Heart right ventricle (tissue), 16 donors: ENCODE measurements around the gene PTPRN2. TPM values are rescaled to one million over a fixed set of nuclear protein-coding genes. Genes with fewer than 3 reads are reported as not detected.

Experiments used
- ATAC-seq, 8 donors: fragments of 200-7000 bp; cut with Tn5 transposase; one replicate each; pipeline ENCODE4 v1.9.1; 2020; ENCODE audit warnings: mild to moderate bottlenecking in 8 of 8, moderate library complexity in 8 of 8, moderate number of reproducible peaks in 1 of 8
- DNase-seq, 2 donors: peaks; one replicate each; pipeline ENCODE4 v3.0.0-alpha.2; 2020
- H3K27ac ChIP-seq, 10 donors: fragments of 200-600 bp; sonication (generic) in 2 of 10; one replicate each; pipeline versions ENCODE4 v1.5.0 to v1.8.0; 2020 to 2022; ENCODE audit warnings: mild to moderate bottlenecking in 3 of 10
- H3K27me3 ChIP-seq, 7 donors: fragments of 200-600 bp; one replicate each; pipeline ENCODE4 v1.8.0; 2021 to 2022; ENCODE audit warnings: mild to moderate bottlenecking in 2 of 7
- H3K36me3 ChIP-seq, 9 donors: fragments of 200-600 bp; sonication (generic) in 1 of 9; one replicate each; pipeline versions ENCODE4 v1.5.0 to v1.8.0; 2020 to 2022; ENCODE audit warnings: mild to moderate bottlenecking in 2 of 9
- H3K4me1 ChIP-seq, 9 donors: fragments of 200-600 bp; sonication (generic) in 1 of 9; one replicate each; pipeline versions ENCODE4 v1.5.0 to v1.8.0; 2020 to 2022; ENCODE audit warnings: mild to moderate bottlenecking in 4 of 9
- H3K4me3 ChIP-seq, 10 donors: fragments of 200-600 bp; sonication (generic) in 2 of 10; one replicate each; pipeline versions ENCODE4 v1.5.0 to v1.8.0; 2020 to 2022; ENCODE audit warnings: mild to moderate bottlenecking in 7 of 10, moderate library complexity in 2 of 10
- H3K9me3 ChIP-seq, 11 donors: fragments of 200-600 bp in 10 of 11; sonication (generic) in 2 of 11; one replicate each; pipeline versions ENCODE4 v1.5.0 to v1.8.0; 2013 to 2022; ENCODE audit warnings: mild to moderate bottlenecking in 2 of 11, control low read depth in 1 of 11, moderate library complexity in 1 of 11
- WGBS, 2 donors: extraction: QIAGEN DNeasy Blood & Tissue Kit; methylation state at CpG; one replicate each; pipeline ENCODE4 v1.1.7; 2013; ENCODE audit warnings: inconsistent platforms in 1 of 2; 5-methylcytosine and 5-hydroxymethylcytosine counted together
- intact Hi-C, 10 donors: fragments of 100-400 bp; cut with DNase I; formaldehyde crosslinking; loops; one replicate each; pipeline versions ENCODE4 v1.11.1 to v1.14.2; 2022
- polyA plus RNA-seq, 2 donors: library from polyadenylated mRNA; stranded (reverse); fragments of 200-250 nt; gene quantifications; one replicate each; pipeline ENCODE4 v1.2.3, GENCODE V29; 2013
- total RNA-seq, 10 donors: library from RNA; stranded (reverse); fragmentation: NEBNext Ultra II Directional in 3 of 10; extraction: Animal tissue kit (Norgen Biotek cat#: 25700) in 3 of 10; gene quantifications; one replicate each; pipeline versions ENCODE4 v1.2.1 to v1.2.4, GENCODE V29; 2021 to 2023
- TF ChIP-seq, protein P1 (sequence below), 9 donors: fragments of 200-600 bp; sonication (generic) in 2 of 9; IDR thresholded peaks; one replicate each; pipeline versions ENCODE4 v1.5.0 to v1.8.0; 2021 to 2022; ENCODE audit warnings: antibody characterized with exemption in 9 of 9, mild to moderate bottlenecking in 5 of 9, moderate library complexity in 1 of 9
- donor health status: Arrhythmogenic right ventricular cardiomyopathy.
- donor health status: ischemic (EF 13 %, LVEDD 7.1; RV severe dilation, severe dysfunction).
- donor health status: healthy with polysubstance abuse.
- donor health status: DM: no; HTN: yes; CAD: no.
- donor health status: DM: no; HTN: no; CAD: no.
- donor health status: ischemic (EF 25% LVEDD 6.9; RV normal size, moderate dysfunction).
- donor health status: ischemic (EF 25% LVEDD 5.7; RV mildly dilated, moderate dysfunction).
- donor health status: healthy.
- donor health status: DM: yes; HTN: yes; CAD: no.
- donor health status: Ischemic cardiomyopathy.
- donor health status: ischemic (EF 35%, LVEDD 5.7; RV mildly dilated, moderate dysfunction).
- donor health status: nonischemic (EF 11% LVEDD 7.7; RV severe dilation, severe dysfunction).
- donor health status: DM: yes; HTN: yes; CAD: no.
- donor health status: PGD.
- donor health status: ischemic (EF 29% LVEDD 5.4; RV normal size, mild dysfunction).
- donor health status: nonischemic (EF 23%, LVEDD 6.1; RV moderate dilation, normal function).

PTPRN2 gene
- total and polyA plus RNA-seq, 12 donors = 0.82 to 1.8 (median 1.3) TPM

DNA sequence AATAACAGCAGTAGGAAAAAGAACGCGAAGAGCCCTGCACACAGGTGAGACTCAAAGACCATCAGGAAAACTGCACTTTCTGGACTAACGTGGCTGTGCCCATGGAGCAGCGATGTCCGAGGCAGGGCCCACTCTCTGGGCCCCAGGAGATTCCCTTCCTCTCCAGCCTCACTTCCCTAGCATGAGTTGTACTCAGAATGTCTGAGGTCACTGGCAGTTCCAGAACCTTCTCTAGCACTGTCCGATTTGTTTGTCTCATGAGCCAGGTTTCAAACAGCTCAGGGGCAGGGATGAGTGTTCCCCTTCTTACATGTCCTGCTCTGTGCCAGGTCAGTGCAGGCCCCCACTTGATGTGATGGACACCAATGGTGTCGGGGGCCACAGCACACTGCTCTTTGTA, 484.2 kb downstream of the PTPRN2 start:
- ATAC-seq (no peak), DNase-seq (no peak)
- TF ChIP-seq, protein P1, sequence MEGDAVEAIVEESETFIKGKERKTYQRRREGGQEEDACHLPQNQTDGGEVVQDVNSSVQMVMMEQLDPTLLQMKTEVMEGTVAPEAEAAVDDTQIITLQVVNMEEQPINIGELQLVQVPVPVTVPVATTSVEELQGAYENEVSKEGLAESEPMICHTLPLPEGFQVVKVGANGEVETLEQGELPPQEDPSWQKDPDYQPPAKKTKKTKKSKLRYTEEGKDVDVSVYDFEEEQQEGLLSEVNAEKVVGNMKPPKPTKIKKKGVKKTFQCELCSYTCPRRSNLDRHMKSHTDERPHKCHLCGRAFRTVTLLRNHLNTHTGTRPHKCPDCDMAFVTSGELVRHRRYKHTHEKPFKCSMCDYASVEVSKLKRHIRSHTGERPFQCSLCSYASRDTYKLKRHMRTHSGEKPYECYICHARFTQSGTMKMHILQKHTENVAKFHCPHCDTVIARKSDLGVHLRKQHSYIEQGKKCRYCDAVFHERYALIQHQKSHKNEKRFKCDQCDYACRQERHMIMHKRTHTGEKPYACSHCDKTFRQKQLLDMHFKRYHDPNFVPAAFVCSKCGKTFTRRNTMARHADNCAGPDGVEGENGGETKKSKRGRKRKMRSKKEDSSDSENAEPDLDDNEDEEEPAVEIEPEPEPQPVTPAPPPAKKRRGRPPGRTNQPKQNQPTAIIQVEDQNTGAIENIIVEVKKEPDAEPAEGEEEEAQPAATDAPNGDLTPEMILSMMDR (IDR thresholded peaks at IDR 0.05) = no peak
- peaks cover 0 to 18% (median 7%) of the 10 kb centered on the region in 7 donors for H3K27me3 ChIP-seq
- WGBS, 2 donors = 84 to 90% methylated on average over 7 of the region's 7 CpGs
- peaks cover 0 to 14% (median 0%) of the 10 kb centered on the region in 11 donors for H3K9me3 ChIP-seq
- intact Hi-C loops = no loop called here
- H3K27ac ChIP-seq = no peak overlapping the region
- H3K4me1 ChIP-seq = no peaks in the 10 kb centered on the region
- no peaks in the 10 kb centered on the region for H3K36me3 ChIP-seq
- H3K4me3 ChIP-seq = no peak overlapping the region

- ATAC-seq = peak in 1 of 8 donors; percentile 41
- H3K4me1 ChIP-seq = no peaks in the 10 kb centered on the region
- H3K36me3 ChIP-seq = no peaks in the 10 kb centered on the region
- TF ChIP-seq, protein P1 (IDR thresholded peaks at IDR 0.05) = no peak
- DNase-seq = no peak
- peaks cover 0 to 21% (median 7%) of the 10 kb centered on the region in 7 donors for H3K27me3 ChIP-seq
- no peak overlapping the region for H3K4me3 ChIP-seq
- H3K27ac ChIP-seq = no peak overlapping the region
- intact Hi-C loops = no loop called here
- WGBS, 2 donors = 82 to 85% methylated on average over 9 of the region's 9 CpGs
- peaks cover 0 to 10% (median 0%) of the 10 kb centered on the region in 11 donors for H3K9me3 ChIP-seq
Observed at GRCh38 chr7:158102897-158103296, 484.7 kb downstream of the PTPRN2 start.

DNA sequence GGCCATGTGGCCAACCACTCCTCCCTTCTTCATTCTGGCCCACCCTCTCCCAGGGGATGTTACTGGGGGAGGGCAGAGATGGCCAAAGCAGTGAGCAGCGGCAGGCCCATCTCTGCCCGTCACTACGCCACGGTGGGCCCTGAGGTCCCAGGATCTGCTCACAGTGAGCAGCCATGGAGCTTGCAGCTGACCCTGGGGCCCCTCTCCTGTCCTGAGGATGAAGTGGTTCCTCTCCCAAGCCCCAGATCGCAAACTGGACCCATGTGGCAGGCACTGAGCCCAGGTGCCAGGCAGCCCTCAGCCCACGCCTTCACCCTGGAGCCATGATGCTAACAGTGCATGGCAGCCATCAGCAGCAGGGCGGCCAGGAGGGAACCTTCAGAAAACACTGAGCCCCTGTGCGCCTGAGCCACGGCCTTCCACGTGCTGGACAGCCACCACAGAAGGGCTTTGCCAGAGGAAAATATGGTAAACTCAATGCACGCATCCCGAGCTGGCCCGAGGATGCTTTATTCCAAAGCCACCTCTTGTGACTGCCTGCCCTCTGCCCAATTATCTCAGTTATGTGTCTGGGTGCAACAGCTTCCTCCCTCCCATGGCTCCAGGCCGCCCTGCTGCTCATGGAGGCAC, 485.7 kb downstream of the PTPRN2 start:
- intact Hi-C loops = no loop called here
- Histone ChIP-seq H3K27me3 (peaks cover 0 to 14% (median 4%) of the 10 kb centered on the region in 7 donors), H3K4me3 (no peak overlapping the region), H3K9me3 (peaks cover 0 to 10% (median 0%) of the 10 kb centered on the region in 11 donors), H3K36me3 (no peaks in the 10 kb centered on the region), H3K4me1 (no peaks in the 10 kb centered on the region), H3K27ac (no peak overlapping the region)
- DNase-seq = no peak
- 81 to 87% methylated on average over 14 of the region's 14 CpGs for WGBS, 2 donors
- TF ChIP-seq, protein P1 (IDR thresholded peaks at IDR 0.05) = no peak
- ATAC-seq = no peak

DNA sequence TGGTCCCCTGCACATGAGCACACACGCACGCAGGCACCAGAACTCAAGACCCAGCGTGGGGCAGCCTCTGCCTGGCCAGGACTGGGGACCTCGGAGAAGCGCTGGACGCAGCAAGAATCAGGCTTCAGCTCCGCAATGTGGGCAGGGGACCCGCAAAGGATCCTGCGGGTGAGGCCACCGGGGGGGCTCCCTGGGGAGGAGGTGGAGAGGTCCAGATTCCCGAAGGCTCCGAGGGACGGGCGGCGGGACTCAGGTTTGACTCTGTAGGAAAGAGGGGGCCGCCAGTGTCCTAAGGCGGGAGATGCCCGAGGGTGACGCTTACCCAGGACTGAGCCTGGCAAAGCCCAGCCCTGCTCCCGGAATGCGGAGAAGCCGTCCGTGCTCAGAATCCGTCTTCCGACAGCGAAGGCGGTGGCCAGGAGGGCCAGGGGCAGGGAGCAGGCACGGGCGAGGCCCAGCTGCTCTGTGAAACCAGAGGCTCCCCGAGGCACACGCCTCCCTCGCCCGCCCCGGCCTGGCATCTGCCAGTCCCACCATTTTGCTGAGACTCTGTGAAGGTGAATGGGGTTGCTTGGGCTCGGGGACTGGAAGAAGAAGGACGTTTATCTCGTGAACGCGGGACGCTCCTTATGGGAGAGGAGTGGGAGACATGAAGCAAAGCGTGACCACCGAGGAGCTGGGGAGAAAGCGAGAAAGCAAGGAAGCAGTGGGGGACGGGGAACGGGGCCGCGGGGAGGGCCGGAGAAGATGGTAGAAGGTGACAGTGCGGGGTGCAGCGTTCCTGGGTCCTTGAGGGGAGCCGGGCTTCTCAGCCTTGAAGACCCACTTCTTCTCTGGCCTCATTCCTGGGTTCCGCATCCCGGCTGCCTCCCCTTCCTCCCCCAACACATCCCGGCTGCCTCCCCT, 489.2 kb downstream of the PTPRN2 start:
- WGBS, 2 donors = 91 to 94% methylated on average over 52 to 54 of the region's 54 CpGs
- Histone ChIP-seq H3K9me3 (peaks cover 0 to 5% (median 0%) of the 10 kb centered on the region in 11 donors), H3K27me3 (peaks cover 0 to 6% (median 0%) of the 10 kb centered on the region in 7 donors), H3K4me3 (no peak overlapping the region), H3K27ac (no peak overlapping the region), H3K36me3 (no peaks in the 10 kb centered on the region), H3K4me1 (no peaks in the 10 kb centered on the region)
- no peak for ATAC-seq
- DNase-seq = no peak
- TF ChIP-seq, protein P1 (IDR thresholded peaks at IDR 0.05) = no peak
- intact Hi-C loops = no loop called here
